ENCODE results near the gene ZBED3.

Gene ZBED3

DNA sequence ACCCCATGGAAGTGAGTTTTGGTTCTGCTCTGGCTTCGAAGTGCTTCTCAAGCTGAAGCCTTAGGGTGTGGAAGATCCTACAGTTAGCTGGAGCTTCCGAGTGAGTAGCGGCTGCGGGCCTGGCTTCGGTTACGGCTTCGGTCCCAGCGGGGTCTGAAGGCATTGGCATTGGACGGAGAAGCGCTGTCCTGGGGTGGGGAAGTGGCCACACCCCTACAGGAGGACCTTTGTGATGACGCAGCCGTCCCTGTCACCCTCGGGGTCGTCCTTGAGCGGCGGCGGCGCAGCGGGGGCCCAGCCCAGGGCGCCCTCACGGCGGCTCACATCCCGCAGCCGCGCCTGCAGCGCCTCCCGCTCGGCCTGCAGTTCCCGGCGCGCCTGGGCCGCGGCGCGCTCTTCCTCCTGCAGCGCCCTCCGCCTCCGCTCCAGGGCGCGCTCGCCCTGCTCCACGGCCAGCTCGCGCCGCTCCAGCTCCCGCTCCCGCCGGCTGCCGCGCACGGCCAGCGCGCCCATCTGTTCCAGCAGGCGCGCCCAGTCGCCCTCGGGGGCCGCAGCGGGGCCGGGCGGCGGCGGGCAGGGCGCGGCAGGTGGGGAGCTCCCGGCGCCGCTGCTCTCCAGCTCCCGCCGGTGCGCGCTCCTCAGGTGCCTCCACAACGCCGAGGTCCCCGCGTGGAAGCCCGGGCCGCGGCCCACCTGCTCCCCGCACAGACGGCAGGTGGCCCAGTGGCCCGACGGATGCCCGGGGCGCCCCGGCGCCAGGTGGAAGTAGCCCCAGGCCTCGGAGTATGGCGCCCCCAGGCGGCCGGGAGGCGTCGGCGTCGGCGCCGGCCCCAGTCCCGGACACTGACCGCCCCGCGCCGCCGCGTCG, 9.9 kb downstream of the ZBED3 start:
- peak; percentile 56 for DNase-seq (ENCODE audit: low read depth)

DNA sequence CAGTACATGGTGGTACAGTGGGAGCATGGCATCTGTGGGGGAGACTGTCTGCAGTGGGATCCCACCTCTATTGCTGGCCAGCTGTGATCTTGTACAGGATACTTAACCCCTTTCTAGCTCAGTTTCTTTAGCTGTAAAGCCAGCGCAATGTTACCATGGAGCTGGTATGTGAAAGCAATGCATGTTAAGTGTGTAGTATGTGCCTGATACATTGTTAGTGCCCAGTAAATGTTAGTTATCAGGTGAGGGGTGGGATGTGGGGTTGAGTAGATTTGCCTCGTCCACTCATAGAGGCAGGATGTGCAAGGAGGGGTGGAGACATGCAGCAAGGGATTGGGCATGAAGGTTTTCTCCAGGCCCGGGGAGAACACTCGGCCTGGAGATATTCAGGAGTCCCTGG, 12.3 kb downstream of the ZBED3 start:
- no peak for DNase-seq (ENCODE audit: low read depth)

DNA sequence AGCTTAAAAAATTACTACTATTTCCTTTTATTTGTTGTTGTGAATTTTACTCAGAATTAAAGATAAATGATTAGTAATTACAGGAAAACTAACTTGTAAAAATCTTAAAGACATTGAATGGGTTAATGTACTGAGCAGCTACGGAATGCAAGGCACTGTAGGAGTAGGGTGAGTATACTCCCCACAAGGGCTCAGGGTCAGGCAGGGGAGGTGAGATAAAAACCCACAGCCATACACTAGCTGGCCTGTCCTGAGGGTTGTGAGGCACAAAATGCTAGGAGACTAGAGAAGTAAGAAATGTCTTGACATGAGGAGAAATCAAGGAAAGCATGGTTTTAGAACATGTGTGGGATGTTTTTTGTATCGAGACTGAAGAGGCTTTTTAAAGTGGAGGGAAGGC, 13.4 kb downstream of the ZBED3 start:
- DNase-seq (ENCODE audit: low read depth): peak; percentile 83

DNA sequence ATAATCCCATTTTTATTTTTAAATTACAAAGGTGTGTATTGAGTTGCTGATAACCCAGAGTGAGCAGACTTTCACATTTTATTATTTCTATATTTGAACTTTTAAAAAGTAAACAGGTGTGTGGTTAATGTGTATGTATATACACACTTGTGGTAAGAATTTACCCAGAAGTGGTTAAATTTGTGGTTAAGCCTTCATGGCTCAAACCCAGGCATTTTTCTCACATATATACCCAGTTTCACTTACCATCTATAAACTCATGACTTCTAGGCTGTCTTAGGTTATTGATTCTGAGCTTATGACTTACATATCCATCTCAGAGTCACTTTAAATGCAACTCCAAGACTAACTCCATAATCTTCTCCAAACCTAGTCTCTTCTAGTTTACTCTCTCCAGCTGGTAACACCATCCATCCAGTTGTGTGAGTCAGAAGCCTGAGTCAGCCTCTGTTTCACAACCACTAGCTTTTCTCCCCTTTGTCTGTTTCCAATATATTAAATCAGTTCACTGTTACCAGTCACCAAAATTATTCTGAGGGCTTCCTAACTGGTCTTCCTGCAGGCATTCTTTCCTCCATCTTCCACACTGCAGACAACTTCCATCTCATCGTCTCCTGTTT, 20.2 kb downstream of the ZBED3 start:
- DNase-seq (ENCODE audit: low read depth): peak; percentile 67

DNA sequence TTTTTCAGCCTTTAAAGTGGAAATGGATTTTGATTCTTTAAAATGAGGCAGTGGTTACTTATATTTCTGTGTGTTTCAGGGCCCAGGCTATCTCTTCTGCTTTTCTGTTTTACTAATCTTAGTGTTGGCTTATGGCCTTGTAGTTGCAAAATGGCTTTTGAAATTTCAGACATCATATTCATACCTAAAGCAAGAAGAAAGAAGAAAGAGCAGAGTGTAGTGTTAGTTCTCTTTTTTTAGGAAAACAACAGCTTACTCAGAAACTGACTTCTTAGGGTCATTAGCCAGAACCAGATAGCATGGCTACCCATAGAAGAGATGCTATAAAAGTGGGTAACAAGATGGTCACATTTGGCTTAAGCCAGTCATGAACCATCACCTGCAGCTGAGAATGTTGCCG, 20.9 kb downstream of the ZBED3 start:
- no peak for DNase-seq (ENCODE audit: low read depth)

DNA sequence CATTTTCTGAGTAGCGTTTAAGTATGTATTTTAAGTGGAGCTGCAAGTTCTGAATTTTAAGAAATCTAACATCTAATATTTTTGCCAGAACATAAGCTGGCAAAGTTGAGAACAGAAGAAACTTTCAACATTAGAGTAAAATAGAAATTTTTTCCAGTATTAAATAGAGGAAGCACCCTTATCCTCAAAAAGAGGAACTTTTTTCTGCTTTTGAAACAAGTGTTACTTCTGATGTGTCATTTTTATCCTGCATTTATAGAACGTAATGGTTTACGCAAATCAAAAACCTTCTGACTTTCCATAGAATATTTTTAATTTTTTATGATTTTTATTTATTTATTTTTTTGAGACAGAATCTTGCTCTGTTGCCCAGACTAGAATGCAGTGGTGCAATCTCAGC, 21.8 kb downstream of the ZBED3 start:
- DNase-seq (ENCODE audit: low read depth): no peak

DNA sequence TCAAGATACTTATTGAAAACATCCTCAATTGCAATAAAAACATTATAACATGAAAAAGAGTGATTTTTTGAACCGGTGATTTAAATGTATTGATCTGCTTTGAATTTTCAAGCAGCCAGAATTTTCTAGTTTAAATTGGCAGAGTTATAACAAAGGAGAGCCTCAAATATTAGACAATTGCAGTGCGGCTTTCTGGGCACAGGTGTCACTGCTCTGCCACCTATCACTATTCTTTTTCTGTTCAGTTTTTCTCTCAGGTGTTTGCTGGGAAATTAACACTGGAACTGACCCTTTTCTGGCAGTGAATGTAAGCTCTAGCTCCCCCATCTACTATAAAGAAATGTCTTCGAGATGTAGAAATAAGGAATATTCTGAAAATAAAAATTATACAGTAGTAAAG, 23.0 kb downstream of the ZBED3 start:
- DNase-seq (ENCODE audit: low read depth): no peak

DNA sequence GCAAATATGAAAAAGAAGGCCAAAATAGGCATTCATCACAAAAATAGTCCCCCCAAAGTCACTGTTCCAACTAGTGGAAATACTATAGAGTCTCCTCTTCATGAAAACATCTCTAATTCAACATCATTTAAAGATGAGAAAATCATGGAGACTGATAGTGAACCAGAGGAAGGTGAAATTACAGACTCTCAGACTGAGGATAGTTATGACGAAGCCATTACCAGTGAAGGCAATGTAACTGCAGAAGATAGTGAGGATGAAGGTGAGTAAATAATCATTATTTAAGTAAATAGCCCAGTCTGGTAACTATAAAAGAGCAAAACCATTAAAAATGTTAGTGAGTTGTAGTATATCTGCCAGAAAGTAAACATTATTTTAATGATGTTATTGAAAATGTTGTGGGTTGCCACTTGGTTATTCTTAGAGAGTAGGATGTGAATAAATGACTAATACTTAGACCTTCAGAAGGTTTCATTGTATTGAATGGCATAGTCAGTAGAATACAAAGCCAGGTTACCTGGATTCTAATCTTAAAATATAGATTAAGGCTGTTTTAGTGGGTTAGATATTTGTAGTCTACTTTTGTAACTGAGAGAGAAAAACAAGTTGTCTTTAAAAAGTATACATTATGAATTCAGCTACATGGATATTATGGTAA, 40.5 kb downstream of the ZBED3 start:
- DNase-seq (ENCODE audit: low read depth): no peak

DNA sequence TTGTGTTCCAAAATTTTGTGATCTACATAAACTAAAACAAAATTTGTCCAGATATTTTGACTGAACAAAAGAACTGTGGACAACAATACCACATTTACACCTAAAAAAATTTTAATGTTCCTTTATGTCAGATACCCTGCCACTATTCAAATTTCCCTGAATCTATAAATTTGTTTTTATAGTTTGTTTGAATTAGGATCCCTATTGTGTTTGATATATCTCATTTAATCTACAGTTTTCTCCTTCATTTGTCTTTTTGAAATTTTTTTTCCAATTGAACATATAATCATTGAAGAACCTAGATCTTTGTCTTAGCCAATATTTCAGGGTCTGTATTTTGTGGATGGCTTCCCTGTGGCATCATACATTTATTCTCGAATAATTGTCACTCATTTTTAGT, 51.1 kb downstream of the ZBED3 start:
- DNase-seq (ENCODE audit: low read depth): no peak

DNA sequence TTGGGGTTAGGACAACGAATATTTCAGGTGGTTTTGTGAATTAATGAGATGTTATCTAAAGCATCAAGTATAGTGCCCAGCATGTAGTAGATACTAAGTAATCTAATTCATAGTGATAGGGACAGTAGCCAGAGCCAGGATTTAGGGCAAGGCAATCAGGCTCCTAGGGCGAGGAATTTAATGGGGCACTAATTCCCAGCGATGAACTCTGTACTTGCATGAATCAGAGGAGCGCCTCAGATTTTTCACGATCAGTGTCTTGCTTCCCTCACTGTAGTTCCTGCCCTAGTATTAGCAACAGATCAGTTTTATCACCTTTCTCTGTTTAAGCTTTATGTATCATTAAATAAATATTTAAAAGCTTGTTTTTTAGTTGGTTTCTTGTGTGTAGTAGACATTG, 53.7 kb downstream of the ZBED3 start:
- no peak for DNase-seq (ENCODE audit: low read depth)

DNA sequence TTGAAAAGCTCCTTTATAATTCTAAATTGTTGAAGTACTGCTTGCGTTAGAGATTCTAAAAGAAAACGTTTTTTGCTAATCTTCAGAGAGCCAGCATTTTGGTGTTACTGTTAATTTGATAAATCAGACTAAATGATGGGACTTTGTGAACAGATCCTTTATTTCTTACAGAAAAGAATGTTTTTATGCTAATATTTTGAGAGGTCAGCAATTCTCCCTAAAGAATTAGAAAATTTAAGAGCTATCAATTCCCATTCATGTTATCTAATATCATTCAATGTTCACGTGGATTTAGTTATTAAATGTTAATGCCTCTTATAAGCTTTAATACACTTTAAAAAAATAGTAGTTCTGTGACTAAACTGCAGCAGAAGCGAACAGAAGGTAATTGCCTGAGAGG, 54.5 kb downstream of the ZBED3 start:
- DNase-seq (ENCODE audit: low read depth): no peak

DNA sequence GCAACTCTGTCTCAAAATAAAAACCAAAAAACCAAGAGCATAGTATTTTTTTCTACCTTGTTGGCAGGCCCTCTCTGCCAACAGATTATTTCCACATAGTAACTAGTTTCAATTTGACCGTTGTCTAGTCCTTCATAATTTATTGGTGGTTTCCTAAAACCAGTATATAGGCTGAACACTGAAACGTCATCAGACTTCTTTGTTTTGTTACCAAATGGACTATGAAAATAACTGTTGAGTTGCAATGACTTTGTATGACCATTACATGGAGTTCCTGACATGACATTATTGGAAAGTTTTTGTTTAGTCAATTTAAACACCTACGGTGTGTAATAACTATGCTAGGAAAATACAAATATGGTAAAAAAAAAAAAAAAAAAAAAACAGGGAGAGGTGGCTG, 55.2 kb downstream of the ZBED3 start:
- no peak for DNase-seq (ENCODE audit: low read depth)

DNA sequence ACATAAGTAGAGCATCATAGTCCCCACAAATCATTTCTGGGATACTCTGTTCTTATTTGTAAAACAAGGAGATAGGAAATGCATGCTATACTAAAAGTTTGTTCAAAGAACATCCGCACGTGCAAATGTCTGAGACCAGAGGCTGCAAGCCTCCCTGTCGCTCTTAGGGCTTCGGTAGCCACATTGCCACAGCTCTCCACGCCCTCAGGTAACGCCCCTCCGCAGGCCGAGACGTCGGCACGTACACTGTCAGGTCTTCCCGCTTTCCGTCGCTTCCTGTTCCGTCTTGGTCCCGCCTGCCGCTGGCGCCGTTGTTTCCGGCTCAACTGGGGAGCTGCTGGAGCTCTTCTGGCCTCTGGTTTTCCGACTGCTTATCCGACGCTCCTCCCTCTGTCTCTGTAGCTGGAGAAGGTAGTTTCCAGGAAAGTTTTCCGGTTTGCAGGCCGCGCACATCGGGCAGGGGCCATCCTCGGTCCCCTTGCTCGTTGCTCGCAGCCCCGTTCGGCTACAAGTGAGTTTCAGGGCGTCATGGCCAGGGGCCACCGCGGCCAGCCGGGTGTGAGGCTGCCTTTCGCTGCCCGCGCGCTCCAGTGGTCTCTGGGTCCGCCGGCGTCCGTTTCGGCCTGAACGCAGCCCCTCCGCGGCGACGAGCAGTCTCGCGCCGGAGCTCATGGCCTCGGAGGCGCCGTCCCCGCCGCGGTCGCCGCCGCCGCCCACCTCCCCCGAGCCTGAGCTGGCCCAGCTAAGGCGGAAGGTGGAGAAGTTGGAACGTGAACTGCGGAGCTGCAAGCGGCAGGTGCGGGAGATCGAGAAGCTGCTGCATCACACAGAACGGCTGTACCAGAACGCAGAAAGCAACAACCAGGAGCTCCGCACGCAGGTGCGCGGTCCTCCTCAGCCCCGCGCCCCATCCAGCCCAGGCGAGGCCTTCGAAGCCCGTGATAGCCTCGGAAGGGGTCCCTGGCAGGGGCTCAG, 56.7 kb downstream of the ZBED3 start, which contains the start of gene AGGF1:
Gene AGGF1 (plus strand): TSS at position 308 of the 975 bp plus-strand sequence. CDS start 363 bp downstream, at position 671.
- peak; percentile 93 for DNase-seq (ENCODE audit: low read depth)

DNA sequence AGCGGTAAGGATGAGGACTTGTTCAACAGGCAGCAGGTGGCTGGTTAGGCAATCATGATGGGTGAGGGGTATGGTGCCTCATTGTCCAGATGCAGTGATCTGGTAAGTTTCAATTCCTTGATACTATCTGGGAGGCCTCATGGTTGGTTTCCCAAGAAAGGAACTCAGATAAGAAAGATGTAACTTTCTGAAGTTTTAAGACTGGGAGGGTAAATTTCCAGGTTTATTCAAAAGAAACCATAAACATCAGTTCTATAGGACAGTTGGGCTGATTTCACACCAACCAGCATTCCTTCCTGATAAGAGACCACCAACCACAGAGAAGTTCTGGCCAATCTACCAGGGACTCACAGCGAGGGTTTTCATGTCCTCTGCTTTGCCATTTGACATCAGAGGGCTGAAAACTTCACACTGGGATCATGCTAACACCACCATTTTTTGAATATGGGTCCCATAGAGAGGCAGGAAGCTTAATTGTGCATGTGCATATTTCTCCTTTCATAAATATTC, 57.7 kb downstream of the ZBED3 start:
- peak; percentile 8 for DNase-seq (ENCODE audit: low read depth)

DNA sequence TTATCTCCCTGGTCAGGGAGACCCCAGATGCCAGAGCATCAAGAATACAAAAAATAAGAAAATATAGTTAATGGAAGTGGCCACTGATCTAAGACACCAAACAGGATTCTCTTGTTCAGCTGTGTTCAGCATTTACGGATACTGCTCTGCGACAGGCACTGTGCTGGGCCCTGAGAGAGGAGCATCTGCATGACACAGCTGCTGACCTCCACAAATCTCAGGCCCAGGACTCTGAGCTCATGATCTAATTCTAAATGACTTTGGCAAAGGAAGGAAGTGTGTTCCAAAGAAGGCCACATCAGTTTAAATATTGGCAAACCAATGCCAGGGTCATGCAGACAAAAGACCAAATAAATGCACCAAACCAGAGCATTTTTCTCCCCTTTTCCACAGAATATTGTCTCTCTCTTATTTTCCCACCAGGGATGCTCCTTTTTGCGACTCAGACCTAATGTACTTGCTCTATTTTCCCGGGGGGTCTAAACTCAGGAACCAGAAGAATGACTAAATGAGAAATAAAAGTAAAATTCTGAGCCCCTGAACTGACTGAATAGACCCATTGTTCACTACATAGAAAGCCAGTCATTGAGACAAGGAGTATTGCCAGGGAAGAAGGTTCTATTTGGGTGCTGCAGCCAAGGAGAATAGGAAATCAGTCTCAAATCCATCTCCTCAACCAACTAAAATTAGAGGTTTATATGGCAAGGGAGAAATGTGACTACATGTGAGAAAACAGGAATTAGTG, 58.3 kb downstream of the ZBED3 start:
- no peak for DNase-seq (ENCODE audit: low read depth)

DNA sequence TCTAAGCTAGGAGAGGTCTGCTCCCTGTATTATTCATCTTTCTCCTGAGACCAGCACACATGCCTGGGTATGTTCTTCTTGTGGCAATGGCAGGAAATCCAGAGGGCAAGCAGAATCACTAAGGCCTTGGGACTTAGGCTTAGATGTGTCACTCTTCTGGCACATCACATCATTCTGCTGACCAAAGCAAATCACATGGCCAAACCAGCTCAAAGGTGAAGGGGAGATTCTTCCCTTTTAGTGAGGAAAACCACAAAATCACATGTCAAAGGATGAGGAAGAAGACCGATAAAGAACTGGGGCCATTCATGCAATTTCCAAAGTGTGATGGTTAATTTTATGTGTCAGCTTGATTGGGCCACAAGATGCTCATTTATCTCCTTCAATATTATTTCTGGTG, 62.6 kb downstream of the ZBED3 start:
- DNase-seq (ENCODE audit: low read depth): no peak

DNA sequence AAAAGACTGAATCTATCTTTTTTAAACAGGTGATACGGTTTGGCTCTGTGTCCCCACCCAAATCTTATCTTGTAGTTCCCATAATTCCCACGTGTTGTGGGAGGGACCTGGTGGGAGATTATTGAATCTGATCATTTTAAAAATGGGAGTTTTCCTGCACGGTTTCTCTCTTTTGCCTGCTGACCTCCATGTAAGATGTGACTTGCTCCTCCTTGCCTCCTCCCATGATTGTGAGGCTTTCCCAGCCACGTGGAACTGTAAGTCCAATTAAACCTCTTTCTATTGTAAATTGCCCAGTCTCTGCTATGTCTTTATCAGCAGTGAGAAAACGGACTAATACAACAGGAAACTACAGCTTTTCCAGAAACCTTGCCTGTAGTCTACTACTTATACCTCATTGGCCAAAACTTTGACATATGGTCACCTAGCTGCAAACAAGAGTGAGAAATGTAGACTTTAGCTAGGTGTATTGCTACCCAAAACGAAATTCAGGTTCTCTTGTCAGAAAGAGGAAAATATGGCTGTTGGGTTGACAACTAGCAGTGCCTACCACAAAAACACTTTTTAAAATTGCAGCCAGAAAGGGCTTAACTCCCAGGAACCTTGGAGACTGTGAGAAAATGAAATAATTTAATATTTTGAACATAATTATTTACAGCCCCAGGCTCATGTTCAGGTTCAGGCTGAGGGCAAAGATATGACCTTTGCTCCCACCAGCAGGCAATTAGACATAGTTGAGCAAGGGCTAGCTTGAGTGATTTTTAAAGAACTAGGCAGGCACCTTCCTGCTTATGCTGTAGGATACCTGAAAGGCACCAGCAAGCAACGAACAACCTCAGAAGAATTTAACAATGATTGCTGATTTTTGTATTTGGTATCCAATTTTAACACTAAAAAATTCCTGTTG, 64.3 kb downstream of the ZBED3 start:
- no peak for DNase-seq (ENCODE audit: low read depth)
